HG03039 (cell line): ENCODE measurements around the gene RNF144B.
A peak's percentile ranks its signal among the peaks of the same experiment; 100 is the strongest.

Source experiments
- ATAC-seq: cut with Tn5 transposase; IDR thresholded peaks from one replicate; pipeline ENCODE4 v1.9.1; 2021; ENCODE audit warnings: mild to moderate bottlenecking, moderate library complexity; ENCODE audit not compliant: unreplicated experiment

Gene RNF144B

DNA sequence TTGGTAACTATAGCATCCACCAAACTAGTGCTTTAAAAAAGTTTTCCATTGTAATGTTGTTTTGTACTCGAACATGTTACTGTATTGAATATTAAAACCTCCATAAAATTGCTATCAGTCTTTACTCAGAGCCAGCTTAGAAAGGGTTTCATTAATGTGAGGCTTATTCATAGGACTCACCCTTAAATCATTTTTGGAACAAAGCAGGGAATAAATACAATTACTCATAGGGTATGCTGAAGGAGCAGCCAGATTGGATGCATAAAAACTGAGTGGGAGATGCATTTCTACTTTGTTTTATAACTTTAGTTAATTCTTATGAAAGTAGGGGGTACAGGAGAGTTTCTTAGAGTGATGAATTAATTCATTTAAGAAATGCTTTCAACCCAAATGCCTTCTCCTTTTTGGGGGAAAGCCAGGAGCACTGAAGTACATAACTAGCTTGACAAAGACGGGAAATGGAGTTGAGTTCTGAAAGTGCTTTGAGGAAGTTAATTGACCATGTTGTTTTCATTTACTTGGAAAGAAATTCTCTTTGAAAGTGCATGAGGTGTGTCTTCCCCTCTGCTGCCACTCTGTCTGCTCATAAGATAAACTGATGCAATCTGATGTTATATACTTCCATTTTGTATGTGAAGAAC is 90.3 kb downstream of the RNF144B start:
- no peak for ATAC-seq

GRCh38 chr6:18478610-18479009 is 91.5 kb downstream of the RNF144B start:
- ATAC-seq, result no peak

DNA sequence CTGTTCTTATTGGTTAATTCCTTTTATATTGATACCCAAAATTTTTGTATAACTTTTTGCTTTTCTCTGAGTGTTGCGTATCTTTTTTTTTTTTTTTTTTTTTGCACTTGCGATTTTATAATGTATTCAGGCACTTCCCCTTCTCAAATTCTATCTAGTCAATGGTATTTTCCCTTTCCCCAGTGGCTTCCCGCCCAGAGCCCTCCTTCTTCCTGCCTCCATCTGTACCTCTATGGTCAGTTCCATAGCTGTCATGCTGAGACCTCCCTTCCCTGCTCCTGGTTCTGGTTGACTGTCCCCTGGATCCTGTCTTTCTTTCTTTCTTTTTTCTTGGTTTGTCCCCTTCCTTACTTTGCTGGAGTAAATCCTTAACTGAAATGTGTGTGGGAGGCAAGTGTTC is 94.7 kb downstream of the RNF144B start:
- no peak for ATAC-seq

DNA sequence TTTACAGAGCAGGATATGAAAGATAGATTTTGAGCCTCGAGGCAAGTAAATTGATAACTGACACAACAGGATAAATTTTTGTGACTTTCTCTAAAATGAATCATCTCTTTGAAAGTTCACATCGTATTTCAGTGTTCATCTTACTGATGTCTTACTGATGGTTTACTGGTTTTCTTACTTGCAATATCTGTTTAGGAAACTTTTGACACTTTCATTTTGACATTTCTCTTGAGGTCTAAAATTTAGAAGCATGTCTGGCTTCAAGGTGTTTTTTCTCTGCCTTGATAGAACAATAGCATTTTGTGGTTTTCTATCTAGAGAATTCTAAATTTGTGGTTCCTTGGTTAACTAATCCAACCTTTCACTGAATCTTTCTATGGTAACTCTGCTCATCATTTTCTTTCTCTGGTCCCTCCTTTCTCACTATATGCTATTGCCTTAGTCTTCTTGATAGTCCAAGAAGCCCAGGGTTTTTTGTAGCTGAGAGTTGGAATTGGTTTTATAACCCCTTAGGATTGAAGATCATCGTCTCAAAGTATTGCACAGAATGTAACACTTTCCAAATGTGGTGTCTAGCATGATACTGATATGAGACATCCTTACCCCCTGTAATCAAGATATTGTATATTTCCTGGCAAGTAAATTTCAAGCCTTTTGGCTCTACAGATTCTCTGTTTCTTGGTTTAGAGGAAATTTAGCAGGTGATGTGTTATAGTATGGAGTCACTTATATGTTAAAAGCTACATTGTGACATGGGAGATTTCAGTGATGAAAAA is 98.7 kb downstream of the RNF144B start:
- no peak for ATAC-seq

GRCh38 chr6:18488004-18488403 is 100.9 kb downstream of the RNF144B start:
- ATAC-seq, result no peak

GRCh38 chr6:18488526-18489270 is 101.5 kb downstream of the RNF144B start:
- ATAC-seq, result no peak

DNA sequence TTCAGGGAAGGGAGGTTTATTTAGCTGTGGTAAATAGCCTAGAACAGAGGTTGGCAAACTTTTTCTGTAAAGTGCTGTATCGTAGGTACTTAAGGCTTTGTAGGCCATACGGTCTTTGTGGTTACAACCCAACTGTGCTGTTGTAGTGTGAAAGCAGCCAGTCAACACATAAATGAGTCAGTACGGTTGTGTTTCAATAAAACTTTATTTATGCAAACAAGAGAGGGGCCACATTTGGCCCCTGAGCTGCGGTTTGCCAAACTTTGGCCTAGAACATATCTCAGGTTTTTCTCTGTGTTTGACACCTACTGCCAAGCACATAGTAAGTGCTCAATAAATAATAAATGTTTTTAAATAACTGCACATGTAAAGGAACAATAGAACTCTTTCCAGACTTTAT is 102.2 kb downstream of the RNF144B start:
- ATAC-seq, result no peak

- no peak for ATAC-seq
Observed at GRCh38 chr6:18491308-18492045, 104.3 kb downstream of the RNF144B start.

GRCh38 chr6:18492972-18493371 is 105.8 kb downstream of the RNF144B start:
- ATAC-seq, result no peak

- ATAC-seq, result no peak
Observed at GRCh38 chr6:18493382-18493891, 106.3 kb downstream of the RNF144B start.

DNA sequence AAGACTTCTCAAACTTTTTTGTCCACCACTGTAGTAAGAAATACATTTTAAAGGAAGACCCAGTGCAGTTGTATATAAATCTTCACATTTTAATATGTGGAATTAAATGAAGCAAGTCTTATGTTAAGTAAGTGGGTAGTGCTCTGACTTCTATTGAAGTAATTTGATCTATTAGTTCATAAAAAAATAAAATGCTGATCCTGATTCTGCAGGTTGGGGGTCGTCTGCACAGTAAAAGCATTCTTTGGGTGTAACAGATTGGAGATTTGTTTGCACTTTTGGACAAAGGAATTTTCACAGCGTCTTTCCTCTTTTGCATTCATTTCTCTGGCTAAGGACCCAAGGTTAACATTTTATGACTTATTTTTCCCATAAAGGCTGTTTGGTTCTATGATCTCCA is 106.8 kb downstream of the RNF144B start:
- no peak for ATAC-seq

GRCh38 chr6:18495236-18495635 is 108.1 kb downstream of the RNF144B start:
- no peak for ATAC-seq

DNA sequence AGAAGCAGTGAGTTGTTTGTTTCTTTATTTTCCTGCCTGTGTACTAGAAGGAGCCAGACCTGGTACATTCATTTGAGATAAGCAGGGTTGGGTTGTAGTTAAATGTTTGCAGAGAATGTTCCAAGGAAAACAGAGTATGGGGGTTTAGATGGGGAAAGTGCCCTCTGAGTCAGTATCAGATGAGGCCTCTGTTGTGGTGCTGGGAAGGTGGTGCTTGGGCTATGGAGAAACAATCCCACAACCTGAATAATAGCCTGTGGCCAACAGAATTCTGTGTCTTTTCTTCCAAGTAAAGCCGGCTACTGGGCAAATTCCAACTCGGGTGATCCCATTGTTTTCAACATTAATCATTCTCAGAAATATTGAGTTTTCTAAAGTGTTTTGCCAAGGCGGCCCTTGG is 109.3 kb downstream of the RNF144B start:
- ATAC-seq, result no peak

DNA sequence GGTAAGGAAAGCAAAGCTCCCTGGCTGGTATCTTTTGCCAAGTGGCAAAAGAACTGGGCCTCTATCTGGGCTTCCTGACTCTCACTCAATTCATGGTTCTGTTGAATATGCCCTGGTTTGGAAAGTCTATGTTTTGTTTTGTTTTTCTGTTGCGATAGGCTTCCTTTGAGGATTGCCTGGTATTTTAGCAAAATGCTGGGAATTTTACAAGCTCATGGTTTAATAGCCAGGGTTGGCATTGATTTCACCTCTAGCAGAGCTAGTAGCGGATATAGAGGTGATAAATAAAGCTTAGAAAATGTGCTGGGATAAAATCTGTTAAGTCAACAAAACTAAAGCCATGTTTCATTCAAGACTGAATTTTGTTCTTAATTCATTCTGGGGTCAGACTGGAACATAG is 109.9 kb downstream of the RNF144B start:
- ATAC-seq, result no peak

- ATAC-seq, result no peak
Observed at GRCh38 chr6:18498408-18498807, 111.3 kb downstream of the RNF144B start.

GRCh38 chr6:18500921-18501662 is 113.9 kb downstream of the RNF144B start:
- no peak for ATAC-seq

DNA sequence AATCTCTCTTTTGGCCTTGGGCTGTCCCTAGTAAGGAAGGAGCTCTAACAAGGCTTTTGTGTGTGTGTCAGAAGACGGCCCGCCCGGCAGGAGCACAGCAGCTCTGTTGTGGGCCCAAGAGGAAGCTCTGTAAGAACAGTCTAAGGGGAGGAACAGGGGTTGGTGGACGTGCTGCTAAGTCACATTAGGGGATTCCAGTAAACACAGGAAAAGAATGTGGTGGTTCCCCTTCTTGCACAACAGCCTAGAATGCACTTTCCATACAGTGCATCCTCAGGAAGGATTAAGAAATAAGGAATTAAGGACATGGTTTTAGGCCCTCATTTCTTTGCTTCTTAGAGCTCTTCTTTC is 114.5 kb downstream of the RNF144B start:
- no peak for ATAC-seq

DNA sequence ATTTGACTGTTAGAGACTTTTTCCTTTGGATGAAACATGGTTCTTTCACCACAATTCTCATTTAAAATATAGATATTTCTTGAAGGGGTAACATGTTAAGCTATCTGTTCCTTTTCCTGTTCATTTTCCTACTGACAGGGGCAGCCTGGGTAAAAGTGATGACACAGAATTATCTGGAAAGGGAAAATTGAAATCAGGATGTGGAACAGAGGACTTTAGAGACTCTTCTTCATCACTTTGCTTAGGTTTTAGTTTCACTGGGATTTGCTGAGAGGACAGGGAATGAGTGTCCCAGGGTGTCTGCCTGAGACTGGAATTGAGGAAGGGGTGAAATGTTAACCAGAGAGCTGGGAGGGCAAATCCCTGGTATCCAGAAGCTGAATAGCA is 116.0 kb downstream of the RNF144B start:
- no peak for ATAC-seq

- ATAC-seq, result peak; percentile 63
Observed at GRCh38 chr6:18503593-18504231, 116.6 kb downstream of the RNF144B start.

DNA sequence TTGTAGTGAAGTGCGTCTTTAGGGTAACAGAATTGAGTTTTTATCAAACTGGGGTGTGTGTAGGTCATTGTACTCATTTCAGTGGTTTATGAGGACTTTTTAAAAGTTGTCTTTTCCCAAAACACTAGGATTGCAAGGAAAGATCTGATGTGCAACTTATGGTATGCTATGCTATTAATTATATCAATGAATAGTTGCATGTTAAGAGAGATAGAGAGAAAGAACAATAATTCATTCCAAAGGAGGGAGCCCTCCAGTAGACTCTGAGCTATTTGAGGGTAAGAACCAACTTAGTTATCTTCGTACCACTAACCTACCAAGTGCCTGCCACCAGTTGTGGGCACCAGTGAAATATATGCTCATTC is 117.1 kb downstream of the RNF144B start:
- no peak for ATAC-seq
